Activated CD4-positive, alpha-beta T cell treated with anti-CD3 and anti-CD28 coated beads for 4 hours (primary cell): ENCODE results near the gene PTP4A1.

Experiments used
- DNase-seq, 2 donors: peaks; one replicate each; pipeline ENCODE4 v3.0.0-alpha.2; 2020

Gene PTP4A1

GRCh38 chr6:63558278-63558677 is 14.0 kb upstream of the PTP4A1 start:
- no peak for DNase-seq

GRCh38 chr6:63560801-63561287 is 11.4 kb upstream of the PTP4A1 start:
- DNase-seq = no peak

GRCh38 chr6:63561288-63561687 is 11.0 kb upstream of the PTP4A1 start:
- no peak for DNase-seq

GRCh38 chr6:63563235-63563634 is 9.0 kb upstream of the PTP4A1 start:
- no peak for DNase-seq

GRCh38 chr6:63565058-63565726 is 7.1 kb upstream of the PTP4A1 start:
- no peak for DNase-seq

GRCh38 chr6:63565727-63566596 is 6.3 kb upstream of the PTP4A1 start:
- DNase-seq = no peak

GRCh38 chr6:63567966-63568365 is 4.3 kb upstream of the PTP4A1 start:
- DNase-seq = no peak

- DNase-seq = peak in 1 of 2 donors; percentile 45
Observed at GRCh38 chr6:63571361-63572043, 778 bp upstream of the PTP4A1 start.

GRCh38 chr6:63572747-63573075 is 431 bp downstream of the PTP4A1 start:
- no peak for DNase-seq

GRCh38 chr6:63573076-63573898 is 1.0 kb downstream of the PTP4A1 start:
- DNase-seq = peak; percentile 55 to 64

- peak; percentile 32 to 47 for DNase-seq
Observed at GRCh38 chr6:63573899-63574553, 1.7 kb downstream of the PTP4A1 start.

GRCh38 chr6:63574554-63574900 is 2.2 kb downstream of the PTP4A1 start:
- DNase-seq = no peak

GRCh38 chr6:63576147-63576772 is 4.0 kb downstream of the PTP4A1 start:
- no peak for DNase-seq

GRCh38 chr6:63576985-63577712 is 4.9 kb downstream of the PTP4A1 start:
- DNase-seq = no peak

- no peak for DNase-seq
Observed at GRCh38 chr6:63578757-63579156, 6.5 kb downstream of the PTP4A1 start.

GRCh38 chr6:63579937-63580703 is 7.8 kb downstream of the PTP4A1 start:
- DNase-seq = no peak

- DNase-seq = no peak
Observed at GRCh38 chr6:63580704-63580961, 8.4 kb downstream of the PTP4A1 start.

- DNase-seq = no peak
Observed at GRCh38 chr6:63581355-63582013, 9.2 kb downstream of the PTP4A1 start.

GRCh38 chr6:63582579-63583231 is 10.4 kb downstream of the PTP4A1 start:
- no peak for DNase-seq

GRCh38 chr6:63584125-63584514 is 11.8 kb downstream of the PTP4A1 start:
- DNase-seq = no peak
